ENCODE measurements around the gene SIN3B.

Gene SIN3B

GRCh38 chr19:16799740-16800139 lies 29.5 kb upstream of the SIN3B start:
- H3K27me3 ChIP-seq (ENCODE audit: control insufficient read depth, insufficient read depth, low read length): no peaks in the 10 kb centered on the region
- no peaks in the 10 kb centered on the region for H3K36me3 ChIP-seq (ENCODE audit: control insufficient read depth, insufficient read depth, low read length)
- H3K4me1 ChIP-seq (ENCODE audit: control insufficient read depth, insufficient read depth, low read length): no peaks in the 10 kb centered on the region
- H3K4me3 ChIP-seq (ENCODE audit: low read length): no peak overlapping the region
- H3K9ac ChIP-seq (ENCODE audit: low read length): no peak overlapping the region
- H3K27ac ChIP-seq (ENCODE audit: low read depth, low read length): no peak overlapping the region

DNA sequence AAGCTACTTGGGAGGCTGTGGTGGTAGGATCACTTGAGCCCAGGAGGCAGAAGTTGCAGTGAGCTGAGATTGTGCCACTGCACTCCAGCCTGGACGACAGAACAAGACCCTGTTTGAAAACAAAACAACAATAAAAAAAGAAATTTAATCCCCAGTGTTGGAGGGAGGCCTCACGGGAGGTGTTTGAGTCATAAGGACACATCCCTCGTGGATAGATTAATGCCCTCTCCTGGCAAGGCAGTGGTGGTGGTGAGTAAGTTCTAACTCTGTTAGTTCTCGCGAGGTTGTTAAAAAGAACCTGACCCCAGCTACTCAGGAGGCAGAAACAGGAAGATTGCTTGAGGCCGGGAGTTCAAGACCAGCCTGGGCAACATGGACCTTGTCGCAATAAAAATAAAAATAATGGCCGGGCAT lies 27.6 kb upstream of the SIN3B start:
- H3K27me3 ChIP-seq (ENCODE audit: control insufficient read depth, insufficient read depth, low read length): no peaks in the 10 kb centered on the region
- H3K4me1 ChIP-seq (ENCODE audit: control insufficient read depth, insufficient read depth, low read length): no peaks in the 10 kb centered on the region
- H3K27ac ChIP-seq (ENCODE audit: low read depth, low read length): no peak overlapping the region
- H3K36me3 ChIP-seq (ENCODE audit: control insufficient read depth, insufficient read depth, low read length): no peaks in the 10 kb centered on the region
- no peak overlapping the region for H3K4me3 ChIP-seq (ENCODE audit: low read length)
- no peak overlapping the region for H3K9ac ChIP-seq (ENCODE audit: low read length)

GRCh38 chr19:16804176-16804575 lies 25.0 kb upstream of the SIN3B start:
- H3K4me1 ChIP-seq (ENCODE audit: control insufficient read depth, insufficient read depth, low read length): no peaks in the 10 kb centered on the region
- H3K27ac ChIP-seq (ENCODE audit: low read depth, low read length): no peak overlapping the region
- H3K4me3 ChIP-seq (ENCODE audit: low read length): no peak overlapping the region
- no peaks in the 10 kb centered on the region for H3K27me3 ChIP-seq (ENCODE audit: control insufficient read depth, insufficient read depth, low read length)
- H3K36me3 ChIP-seq (ENCODE audit: control insufficient read depth, insufficient read depth, low read length): no peaks in the 10 kb centered on the region
- H3K9ac ChIP-seq (ENCODE audit: low read length): no peak overlapping the region

DNA sequence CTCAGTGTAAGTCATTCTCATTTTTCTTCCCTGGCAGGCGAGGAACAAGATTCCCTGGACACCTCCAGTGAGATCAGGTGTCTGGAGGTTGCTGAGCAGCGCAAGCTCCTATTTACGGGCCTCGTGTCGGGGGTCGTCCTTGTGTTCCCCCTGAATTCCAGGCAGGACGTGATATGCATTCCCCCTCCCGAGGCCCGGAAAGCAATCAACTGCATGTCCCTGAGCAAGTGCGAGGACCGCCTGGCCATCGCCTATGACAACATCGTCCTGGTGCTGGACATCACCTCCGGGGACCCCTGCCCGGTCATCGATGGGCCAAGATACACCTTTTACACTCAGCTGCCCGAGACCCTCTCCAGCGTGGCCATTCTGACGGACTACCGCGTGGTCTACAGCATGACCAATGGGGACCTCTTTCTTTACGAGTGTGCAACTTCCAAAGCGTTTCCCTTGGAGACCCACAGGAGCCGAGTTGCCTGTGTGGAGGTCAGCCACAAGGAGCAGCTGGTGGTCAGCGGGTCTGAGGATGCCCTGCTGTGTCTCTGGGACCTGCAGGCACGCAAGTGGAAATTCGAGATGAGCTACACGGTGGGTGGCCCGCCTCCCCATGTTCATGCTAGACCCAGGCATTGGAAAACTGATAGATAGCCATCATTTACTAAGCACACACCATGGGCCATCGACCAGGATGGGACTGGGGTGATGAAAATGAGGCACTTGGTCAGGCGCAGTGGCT lies 21.5 kb upstream of the SIN3B start:
- H3K4me1 ChIP-seq (ENCODE audit: control insufficient read depth, insufficient read depth, low read length): no peaks in the 10 kb centered on the region
- no peaks in the 10 kb centered on the region for H3K27me3 ChIP-seq (ENCODE audit: control insufficient read depth, insufficient read depth, low read length)
- no peak overlapping the region for H3K9ac ChIP-seq (ENCODE audit: low read length)
- no peak overlapping the region for H3K4me3 ChIP-seq (ENCODE audit: low read length)
- no peaks in the 10 kb centered on the region for H3K36me3 ChIP-seq (ENCODE audit: control insufficient read depth, insufficient read depth, low read length)
- H3K27ac ChIP-seq (ENCODE audit: low read depth, low read length): no peak overlapping the region

GRCh38 chr19:16814526-16815100 lies 14.6 kb upstream of the SIN3B start:
- Histone ChIP-seq H3K27ac (ENCODE audit: low read depth, low read length) (no peak overlapping the region), H3K4me3 (ENCODE audit: low read length) (no peak overlapping the region), H3K4me1 (ENCODE audit: control insufficient read depth, insufficient read depth, low read length) (no peaks in the 10 kb centered on the region), H3K36me3 (ENCODE audit: control insufficient read depth, insufficient read depth, low read length) (no peaks in the 10 kb centered on the region), H3K27me3 (ENCODE audit: control insufficient read depth, insufficient read depth, low read length) (no peaks in the 10 kb centered on the region), H3K9ac (ENCODE audit: low read length) (no peak overlapping the region)

GRCh38 chr19:16820056-16820455 lies 9.1 kb upstream of the SIN3B start:
- H3K4me1 ChIP-seq (ENCODE audit: control insufficient read depth, insufficient read depth, low read length): no peaks in the 10 kb centered on the region
- no peak overlapping the region for H3K4me3 ChIP-seq (ENCODE audit: low read length)
- no peaks in the 10 kb centered on the region for H3K27me3 ChIP-seq (ENCODE audit: control insufficient read depth, insufficient read depth, low read length)
- H3K9ac ChIP-seq (ENCODE audit: low read length): no peak overlapping the region
- H3K27ac ChIP-seq (ENCODE audit: low read depth, low read length): no peak overlapping the region
- no peaks in the 10 kb centered on the region for H3K36me3 ChIP-seq (ENCODE audit: control insufficient read depth, insufficient read depth, low read length)

- no peaks in the 10 kb centered on the region for H3K27me3 ChIP-seq (ENCODE audit: control insufficient read depth, insufficient read depth, low read length)
These were observed 8.1 kb upstream of the SIN3B start for GRCh38 chr19:16821081-16821480.

DNA sequence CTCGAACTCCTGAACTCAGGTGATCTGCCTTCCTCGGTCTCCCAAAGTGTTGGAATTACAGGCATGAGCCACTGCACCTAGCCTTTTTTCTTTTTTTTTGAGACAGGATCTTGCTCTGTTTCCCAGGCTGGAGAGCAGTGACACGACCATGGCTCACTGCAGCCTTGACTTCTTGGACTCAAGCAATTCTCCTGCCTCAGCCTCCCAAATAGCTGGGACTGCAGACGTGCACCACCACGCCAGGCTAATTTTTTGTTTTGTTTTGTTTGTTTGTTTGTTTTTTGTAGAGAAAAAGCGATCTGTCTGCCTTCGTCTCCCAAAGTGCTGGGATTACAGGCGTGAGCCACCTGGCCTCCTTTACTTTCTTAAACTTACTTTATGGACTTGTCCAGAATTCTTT lies 6.5 kb upstream of the SIN3B start:
- Histone ChIP-seq H3K36me3 (ENCODE audit: control insufficient read depth, insufficient read depth, low read length) (no peaks in the 10 kb centered on the region), H3K9ac (ENCODE audit: low read length) (no peak overlapping the region), H3K27ac (ENCODE audit: low read depth, low read length) (no peak overlapping the region), H3K4me3 (ENCODE audit: low read length) (no peak overlapping the region), H3K4me1 (ENCODE audit: control insufficient read depth, insufficient read depth, low read length) (no peaks in the 10 kb centered on the region), H3K27me3 (ENCODE audit: control insufficient read depth, insufficient read depth, low read length) (no peaks in the 10 kb centered on the region)

More at GRCh38 chr19:16821081-16821480, 8.1 kb upstream of the SIN3B start:
- Histone ChIP-seq H3K36me3 (ENCODE audit: control insufficient read depth, insufficient read depth, low read length) (no peaks in the 10 kb centered on the region), H3K27ac (ENCODE audit: low read depth, low read length) (no peak overlapping the region), H3K4me1 (ENCODE audit: control insufficient read depth, insufficient read depth, low read length) (no peaks in the 10 kb centered on the region), H3K4me3 (ENCODE audit: low read length) (no peak overlapping the region), H3K9ac (ENCODE audit: low read length) (no peak overlapping the region)

DNA sequence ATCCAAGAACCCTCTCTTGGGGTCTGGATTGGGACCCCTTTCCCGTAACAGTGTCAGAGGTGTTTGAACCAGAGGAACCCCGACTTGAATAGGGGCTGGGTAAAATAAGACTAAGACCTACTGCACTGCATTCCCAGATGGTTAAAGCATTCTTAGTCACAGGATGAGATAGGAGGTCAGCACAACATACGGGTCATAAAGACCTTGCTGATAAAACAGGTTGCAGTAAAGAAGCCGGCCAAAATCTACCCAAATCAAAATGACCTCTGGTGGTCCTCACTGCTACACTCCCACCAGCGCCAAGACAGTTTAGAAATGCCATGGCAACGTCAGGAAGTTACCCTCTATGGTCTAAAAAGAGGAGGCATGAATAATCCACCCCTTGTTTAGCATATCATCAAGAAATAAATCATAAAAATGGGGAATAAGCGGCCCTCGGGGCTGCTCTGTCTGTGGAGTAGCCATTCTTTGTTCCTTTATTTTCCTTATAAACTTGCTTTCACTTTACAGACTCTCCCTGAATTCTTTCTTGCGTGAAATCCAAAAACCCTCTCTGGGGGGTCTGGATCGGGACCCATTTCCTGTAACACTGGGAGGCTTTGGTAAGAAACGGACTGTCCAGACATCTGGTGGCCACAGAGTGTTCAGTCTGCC lies 4.4 kb upstream of the SIN3B start:
- Histone ChIP-seq H3K36me3 (ENCODE audit: control insufficient read depth, insufficient read depth, low read length) (no peaks in the 10 kb centered on the region), H3K4me1 (ENCODE audit: control insufficient read depth, insufficient read depth, low read length) (no peaks in the 10 kb centered on the region), H3K27ac (ENCODE audit: low read depth, low read length) (peak overlapping the region; percentile 55), H3K27me3 (ENCODE audit: control insufficient read depth, insufficient read depth, low read length) (no peaks in the 10 kb centered on the region), H3K4me3 (ENCODE audit: low read length) (peak overlapping the region; percentile 42), H3K9ac (ENCODE audit: low read length) (no peak overlapping the region)

DNA sequence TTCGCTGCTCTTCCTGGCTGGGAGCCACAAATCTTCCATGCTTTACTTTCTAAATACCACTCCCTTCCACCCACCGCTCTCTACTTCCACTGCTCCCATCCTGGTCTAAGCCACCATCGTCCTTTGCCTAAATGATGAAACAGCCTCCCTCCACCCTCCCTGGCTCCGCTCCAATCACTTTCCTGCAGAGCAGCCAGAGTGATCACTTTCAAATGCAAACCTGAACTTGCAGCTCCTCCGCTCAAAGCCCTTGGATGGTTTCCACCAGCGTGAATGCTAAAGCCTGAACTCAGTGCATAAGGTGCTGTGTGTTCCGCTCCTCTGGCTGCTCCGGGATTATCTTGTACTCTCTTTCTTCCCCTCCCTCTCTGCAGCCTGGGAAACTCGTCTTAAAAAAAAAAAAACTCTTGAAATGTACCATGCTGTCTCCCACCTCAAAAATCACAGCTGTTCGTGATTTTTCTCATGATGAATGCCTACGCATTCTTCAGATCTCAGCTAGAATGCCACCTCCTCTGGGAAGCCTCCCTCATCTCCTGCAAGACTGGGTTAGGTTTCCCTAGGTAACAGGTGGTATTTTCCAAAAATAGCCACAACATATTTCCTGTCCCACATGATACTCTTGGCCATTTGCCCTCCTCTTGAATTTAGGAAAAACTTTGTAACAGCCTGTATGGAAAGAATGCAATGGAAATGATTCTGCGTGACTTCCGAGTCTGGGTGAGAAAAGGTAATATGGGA lies 3.7 kb upstream of the SIN3B start:
- peak overlapping the region; percentile 42 for H3K4me3 ChIP-seq (ENCODE audit: low read length)

DNA sequence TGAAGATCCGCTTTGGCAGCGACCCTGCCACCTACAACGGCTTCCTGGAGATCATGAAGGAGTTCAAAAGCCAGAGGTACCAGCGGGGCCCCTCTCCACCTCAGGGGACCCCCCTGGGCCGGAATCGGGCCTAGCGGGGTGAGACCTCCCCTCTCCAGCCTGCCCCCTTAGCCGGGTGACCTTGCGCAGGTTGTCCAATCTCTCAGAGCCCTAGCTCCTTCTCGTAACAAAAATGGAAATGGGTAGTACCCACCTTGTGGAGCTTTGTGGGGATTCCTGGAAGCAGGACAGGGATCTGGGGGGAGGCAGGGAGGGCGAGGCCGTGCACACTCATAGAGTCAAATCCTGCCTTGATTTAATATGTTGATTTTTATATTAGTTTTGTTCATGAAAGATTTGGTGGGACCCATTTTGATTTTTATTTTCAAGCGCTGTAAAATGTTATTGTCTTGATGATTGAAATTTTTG lies 658 bp downstream of the SIN3B start:
- peak overlapping the region; percentile 73 for H3K27ac ChIP-seq (ENCODE audit: low read depth, low read length)
- H3K9ac ChIP-seq (ENCODE audit: low read length): peak overlapping the region; percentile 74

More for the DNA sequence above, 3.7 kb upstream of the SIN3B start:
- Histone ChIP-seq H3K4me1 (ENCODE audit: control insufficient read depth, insufficient read depth, low read length) (peaks cover 4% of the 10 kb centered on the region), H3K36me3 (ENCODE audit: control insufficient read depth, insufficient read depth, low read length) (no peaks in the 10 kb centered on the region), H3K27me3 (ENCODE audit: control insufficient read depth, insufficient read depth, low read length) (no peaks in the 10 kb centered on the region), H3K9ac (ENCODE audit: low read length) (no peak overlapping the region), H3K27ac (ENCODE audit: low read depth, low read length) (peak overlapping the region; percentile 55)

DNA sequence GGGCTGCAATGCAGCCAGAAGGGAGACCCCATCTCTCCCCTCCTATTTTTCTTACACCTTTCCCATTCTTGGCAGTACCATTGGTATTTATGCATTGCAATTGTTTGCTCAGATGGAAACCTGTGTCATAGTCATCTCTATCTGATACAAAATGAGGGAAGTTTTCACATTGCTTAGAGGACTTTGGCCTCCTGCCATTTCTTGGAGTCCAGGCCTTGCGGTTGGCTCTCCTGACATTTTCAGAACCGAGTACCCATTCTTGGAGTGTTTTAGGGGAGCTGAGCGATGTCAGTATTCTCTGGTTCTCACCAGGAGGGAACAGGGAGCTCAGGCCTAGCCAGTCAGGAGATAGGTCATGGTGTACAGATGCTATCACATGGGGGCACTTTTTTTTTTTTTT lies 1.5 kb downstream of the SIN3B start:
- Histone ChIP-seq H3K4me1 (ENCODE audit: control insufficient read depth, insufficient read depth, low read length) (peaks cover 5% of the 10 kb centered on the region), H3K9ac (ENCODE audit: low read length) (no peak overlapping the region), H3K27ac (ENCODE audit: low read depth, low read length) (no peak overlapping the region), H3K27me3 (ENCODE audit: control insufficient read depth, insufficient read depth, low read length) (no peaks in the 10 kb centered on the region), H3K36me3 (ENCODE audit: control insufficient read depth, insufficient read depth, low read length) (peaks cover 17% of the 10 kb centered on the region), H3K4me3 (ENCODE audit: low read length) (no peak overlapping the region)

More for the DNA sequence above, 658 bp downstream of the SIN3B start:
- Histone ChIP-seq H3K36me3 (ENCODE audit: control insufficient read depth, insufficient read depth, low read length) (peaks cover 17% of the 10 kb centered on the region), H3K4me3 (ENCODE audit: low read length) (peak overlapping the region; percentile 89), H3K4me1 (ENCODE audit: control insufficient read depth, insufficient read depth, low read length) (peaks cover 5% of the 10 kb centered on the region), H3K27me3 (ENCODE audit: control insufficient read depth, insufficient read depth, low read length) (no peaks in the 10 kb centered on the region)

All from rectal smooth muscle tissue (tissue), 1 donor.